ENCODE data around the gene PRPF39.

- TF ChIP-seq POLR2AphosphoS5 (IDR thresholded peaks at IDR 0.05; ENCODE audit: borderline replicate concordance, low read depth, low read length) (no peak), EZH2 (IDR thresholded peaks at IDR 0.05) (no peak)
Measured at GRCh38 chr14:45150386-45150890, 66.5 kb downstream of the PRPF39 start.
